DND-41 (cell line): ENCODE results near the gene AP1S3.

ENCODE experiments used
- EZH2 ChIP-seq: IDR thresholded peaks from 3 replicates; pipeline ENCODE4 v1.6.1; 2012; ENCODE audit warnings: borderline replicate concordance, low read depth, mild to moderate bottlenecking, moderate library complexity, low read length, inconsistent platforms; ENCODE audit not compliant: severe bottlenecking
- TF ChIP-seq, protein P1 (sequence below): IDR thresholded peaks from 2 replicates; pipeline ENCODE4 v1.5.1; 2012; ENCODE audit warnings: borderline replicate concordance, low read length, moderate library complexity, mild to moderate bottlenecking; ENCODE audit not compliant: poor library complexity, severe bottlenecking; ENCODE audit errors: extremely low read depth

DNA sequence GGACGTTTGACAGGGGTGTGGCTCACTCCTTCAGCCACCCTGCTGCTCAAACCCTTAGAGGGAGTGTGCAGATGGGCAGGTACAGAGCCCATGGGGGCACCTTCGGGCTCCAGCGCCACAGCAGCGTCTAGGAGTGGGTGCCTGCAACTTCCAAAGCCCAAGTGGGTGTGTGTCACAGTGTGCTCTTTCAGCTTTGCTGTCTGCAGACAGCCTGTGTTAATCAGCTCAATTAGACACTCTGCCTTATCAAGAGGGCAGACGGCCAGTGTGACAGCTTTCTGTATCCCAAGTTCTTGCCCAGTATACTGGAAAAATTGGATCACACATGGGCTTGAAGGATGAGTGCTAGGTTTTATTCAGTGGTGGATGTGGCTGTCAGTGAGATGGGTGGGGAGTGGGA, 96.7 kb downstream of the AP1S3 start:
- TF ChIP-seq, protein P1, sequence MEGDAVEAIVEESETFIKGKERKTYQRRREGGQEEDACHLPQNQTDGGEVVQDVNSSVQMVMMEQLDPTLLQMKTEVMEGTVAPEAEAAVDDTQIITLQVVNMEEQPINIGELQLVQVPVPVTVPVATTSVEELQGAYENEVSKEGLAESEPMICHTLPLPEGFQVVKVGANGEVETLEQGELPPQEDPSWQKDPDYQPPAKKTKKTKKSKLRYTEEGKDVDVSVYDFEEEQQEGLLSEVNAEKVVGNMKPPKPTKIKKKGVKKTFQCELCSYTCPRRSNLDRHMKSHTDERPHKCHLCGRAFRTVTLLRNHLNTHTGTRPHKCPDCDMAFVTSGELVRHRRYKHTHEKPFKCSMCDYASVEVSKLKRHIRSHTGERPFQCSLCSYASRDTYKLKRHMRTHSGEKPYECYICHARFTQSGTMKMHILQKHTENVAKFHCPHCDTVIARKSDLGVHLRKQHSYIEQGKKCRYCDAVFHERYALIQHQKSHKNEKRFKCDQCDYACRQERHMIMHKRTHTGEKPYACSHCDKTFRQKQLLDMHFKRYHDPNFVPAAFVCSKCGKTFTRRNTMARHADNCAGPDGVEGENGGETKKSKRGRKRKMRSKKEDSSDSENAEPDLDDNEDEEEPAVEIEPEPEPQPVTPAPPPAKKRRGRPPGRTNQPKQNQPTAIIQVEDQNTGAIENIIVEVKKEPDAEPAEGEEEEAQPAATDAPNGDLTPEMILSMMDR, result no peak
- no peak for TF ChIP-seq EZH2
